Activated naive CD4-positive, alpha-beta T cell treated with anti-CD3 and anti-CD28 coated beads, Interleukin-2, amount 50 U/mL, for 72 hours (primary cell): ENCODE measurements around the gene KCNB1. TPM values are rescaled to one million over a fixed set of nuclear protein-coding genes. Genes with fewer than 3 reads are reported as not detected.
"Not testable (repeated sequence)": the region's sequence is repeated elsewhere in the genome, so short reads cannot be mapped to it uniquely, and the experiment has no call there.

Experiments
- ATAC-seq, 2 donors: fragments of 150-1000 bp; cut with Tn5 transposase; 2 replicates each; pipeline ENCODE4 v1.10.0; 2021; ENCODE audit warnings: mild to moderate bottlenecking in 2 of 2, moderate library complexity in 2 of 2
- DNase-seq, 2 donors: peaks; one replicate each; pipeline ENCODE4 v3.0.0; 2021 to 2022; ENCODE audit warnings: low spot score in 2 of 2
- H3K27ac Mint-ChIP-seq, 2 donors: one replicate each; pipeline ENCODE4 v1.8.0; 2022; ENCODE audit warnings: mild to moderate bottlenecking in 2 of 2, mixed read lengths in 2 of 2
- H3K36me3 Mint-ChIP-seq, 2 donors: one replicate each; pipeline ENCODE4 v1.8.0; 2022; ENCODE audit warnings: mixed read lengths in 2 of 2
- H3K9me3 Mint-ChIP-seq, 2 donors: one replicate each; pipeline ENCODE4 v1.8.0; 2022; ENCODE audit warnings: mixed read lengths in 2 of 2
- total RNA-seq, 2 donors: library from RNA; stranded (reverse); gene quantifications; one replicate each; pipeline ENCODE4 v1.2.3, GENCODE V29; 2022

KCNB1 gene
- total RNA-seq, 2 donors from 2014 or later, result not detected

DNA sequence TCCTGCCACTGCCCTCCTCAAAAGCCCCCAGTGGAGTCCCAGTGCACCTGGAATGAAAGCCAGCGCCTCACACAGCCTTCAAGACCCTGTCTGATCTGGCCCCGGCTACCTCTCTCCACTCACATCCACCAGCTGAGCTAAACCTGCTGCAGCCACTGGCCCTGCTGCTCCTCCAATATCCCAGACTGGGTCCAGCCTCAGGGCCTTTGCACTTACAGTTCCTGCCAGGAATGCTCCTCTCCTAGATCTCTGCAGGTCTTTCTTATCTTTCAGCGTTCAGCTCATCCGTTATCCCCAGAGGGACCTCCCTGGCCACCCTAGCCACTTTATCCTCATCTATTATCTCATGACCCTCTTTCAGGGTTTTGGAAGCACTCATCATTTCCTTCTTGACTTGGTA, 68.8 kb downstream of the KCNB1 start:
- DNase-seq (no peak), ATAC-seq (no peak)
- H3K36me3 Mint-ChIP-seq, result no peaks in the 10 kb centered on the region
- H3K27ac Mint-ChIP-seq, result no peak overlapping the region
- no peaks in the 10 kb centered on the region for H3K9me3 Mint-ChIP-seq

DNA sequence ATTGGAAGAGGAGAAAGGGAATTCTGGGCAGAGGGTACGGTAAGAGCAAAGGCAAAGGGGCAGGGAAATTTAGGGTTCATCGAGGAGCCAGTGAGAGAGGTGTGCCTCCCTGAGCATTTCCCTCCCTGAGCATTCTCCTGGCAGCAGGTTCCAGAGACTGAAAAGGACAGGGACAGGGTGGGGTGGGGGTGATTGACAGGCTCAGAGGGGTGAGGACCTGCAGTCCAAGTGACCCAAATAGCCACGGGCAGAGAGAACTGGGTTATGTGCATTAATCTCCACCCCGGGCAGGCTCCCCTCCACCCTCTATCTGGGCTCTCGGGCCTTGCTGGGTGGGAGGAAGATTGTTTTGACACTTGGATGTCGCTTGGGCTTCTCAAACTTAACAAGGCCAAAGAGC, 69.5 kb downstream of the KCNB1 start:
- DNase-seq (no peak), ATAC-seq (no peak)
- Mint-ChIP-seq H3K36me3 (no peaks in the 10 kb centered on the region), H3K9me3 (no peaks in the 10 kb centered on the region), H3K27ac (no peak overlapping the region)

DNA sequence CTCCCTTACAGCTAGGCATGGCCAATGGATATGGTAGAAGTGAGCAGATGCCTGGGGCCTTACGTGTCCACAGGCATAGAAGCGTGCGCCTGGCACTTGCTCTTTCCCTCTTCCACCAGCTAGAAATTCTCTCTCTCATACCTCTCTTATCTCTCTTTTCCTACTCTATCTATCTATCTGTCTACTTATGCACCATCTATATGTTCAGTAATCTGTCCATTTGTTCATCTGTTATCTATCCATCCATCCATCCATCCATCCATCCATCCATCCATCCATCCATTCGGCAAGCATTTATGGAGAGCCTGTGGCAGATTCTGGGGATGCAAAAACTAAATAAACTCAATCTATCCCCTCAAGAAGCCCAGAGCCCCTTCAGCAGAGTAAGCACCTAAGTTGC, 70.2 kb downstream of the KCNB1 start:
- H3K27ac Mint-ChIP-seq, result no peak overlapping the region
- ATAC-seq (no peak), DNase-seq (no peak)
- H3K9me3 Mint-ChIP-seq, result no peaks in the 10 kb centered on the region
- no peaks in the 10 kb centered on the region for H3K36me3 Mint-ChIP-seq

- Mint-ChIP-seq H3K27ac (no peak overlapping the region), H3K36me3 (no peaks in the 10 kb centered on the region), H3K9me3 (no peaks in the 10 kb centered on the region)
- ATAC-seq (no peak), DNase-seq (no peak)
These were observed 71.1 kb downstream of the KCNB1 start for GRCh38 chr20:49411221-49411925.

DNA sequence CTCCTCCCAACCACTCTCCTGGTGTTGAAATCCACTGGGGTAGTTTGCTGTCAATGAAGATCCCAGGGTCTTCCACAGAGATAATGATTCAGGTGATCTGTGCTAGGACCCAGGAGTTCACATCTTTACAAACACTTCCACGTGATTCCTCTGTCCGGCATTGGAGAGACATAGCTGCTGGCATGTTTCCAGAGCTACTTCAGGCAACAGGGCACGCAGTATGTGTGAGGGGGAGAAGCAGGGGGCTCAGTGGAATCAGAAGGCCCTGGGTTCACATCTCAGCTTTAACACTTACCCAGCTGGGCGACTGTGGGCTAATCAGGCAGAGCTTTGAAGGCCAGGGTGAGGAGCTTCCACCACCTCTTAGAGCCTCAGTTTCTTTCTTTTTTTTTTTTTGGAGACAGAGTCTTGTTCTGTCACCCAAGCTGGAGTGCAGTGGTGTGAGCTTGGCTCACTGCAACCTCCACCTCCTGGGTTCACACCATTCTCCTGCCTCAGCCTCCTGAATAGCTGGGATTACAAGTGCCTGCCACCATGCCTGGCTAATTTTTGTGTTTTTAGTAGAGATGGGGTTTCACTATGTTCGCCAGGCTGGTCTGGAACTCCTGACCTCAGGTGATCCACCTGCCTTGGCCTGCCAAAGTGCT, 72.4 kb downstream of the KCNB1 start:
- H3K9me3 Mint-ChIP-seq, DNase-seq, H3K27ac Mint-ChIP-seq, ATAC-seq, H3K36me3 Mint-ChIP-seq: not testable (repeated sequence)

DNA sequence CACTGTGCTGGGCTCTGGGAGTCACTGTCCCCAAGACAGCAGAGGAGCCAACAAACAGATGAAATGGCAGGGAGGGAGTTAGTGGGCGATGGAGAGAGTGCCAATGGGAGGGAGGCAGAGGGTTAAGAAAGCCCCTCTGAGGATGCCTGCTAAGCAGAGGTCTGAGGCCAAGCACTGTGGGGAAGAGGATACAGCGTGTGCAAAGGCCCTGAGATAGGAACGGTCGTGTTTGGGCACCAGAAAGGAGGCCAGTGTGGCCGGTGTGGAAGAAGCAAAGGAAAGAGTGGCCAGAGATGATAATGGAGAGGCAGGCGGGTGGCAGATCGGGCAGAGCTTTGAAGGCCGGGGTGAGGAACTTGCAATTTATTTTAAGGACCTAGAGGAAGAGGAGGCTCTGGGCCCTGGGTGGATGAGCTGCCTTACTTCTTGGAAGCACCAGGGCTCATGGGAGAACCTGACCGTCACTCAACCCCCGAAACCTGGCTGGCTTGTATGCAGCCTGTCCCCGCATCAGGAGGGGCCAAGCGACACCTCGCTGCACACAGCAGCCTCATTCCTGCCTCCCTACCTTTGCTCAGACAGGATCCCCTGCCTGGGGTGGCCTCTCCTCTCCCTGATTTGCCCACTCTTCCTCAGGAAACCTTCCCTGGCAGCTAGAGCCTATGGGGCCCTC, 73.0 kb downstream of the KCNB1 start:
- no peak for DNase-seq
- H3K27ac Mint-ChIP-seq, result no peak overlapping the region
- no peak for ATAC-seq
- H3K9me3 Mint-ChIP-seq, result no peaks in the 10 kb centered on the region
- H3K36me3 Mint-ChIP-seq, result no peaks in the 10 kb centered on the region

DNA sequence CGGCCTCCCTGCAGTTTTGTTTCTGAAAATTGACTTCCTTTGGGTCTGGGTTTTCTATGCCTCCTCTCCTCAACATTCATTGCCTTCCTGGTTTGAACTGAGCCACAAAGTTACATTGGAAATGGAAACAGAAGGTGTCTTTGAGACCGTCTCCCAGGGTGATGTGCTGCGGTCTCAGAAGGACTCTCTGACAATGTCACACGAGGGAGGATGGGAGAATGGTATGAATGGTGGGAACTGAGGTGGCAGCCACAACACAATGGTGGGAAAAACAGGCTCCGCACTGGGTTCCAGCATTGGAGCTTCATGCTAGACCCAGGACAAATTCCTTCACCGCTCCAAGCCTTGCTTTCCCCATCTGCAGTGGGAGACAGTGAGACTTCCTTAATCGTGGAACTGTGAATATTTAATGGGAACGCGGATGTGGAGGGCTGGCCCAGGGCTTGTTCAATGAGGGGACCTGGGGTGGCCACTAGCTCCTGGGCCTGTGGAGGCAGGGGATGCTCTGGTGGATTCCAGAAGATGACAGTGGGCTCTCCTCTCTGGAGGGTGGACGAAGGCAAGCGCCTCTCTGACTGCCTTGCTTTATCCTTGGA, 73.9 kb downstream of the KCNB1 start:
- no peaks in the 10 kb centered on the region for H3K9me3 Mint-ChIP-seq
- ATAC-seq (no peak), DNase-seq (no peak)
- H3K36me3 Mint-ChIP-seq, result no peaks in the 10 kb centered on the region
- no peak overlapping the region for H3K27ac Mint-ChIP-seq

GRCh38 chr20:49406666-49407065, 75.8 kb downstream of the KCNB1 start:
- no peak for ATAC-seq
- Mint-ChIP-seq H3K9me3 (no peaks in the 10 kb centered on the region), H3K36me3 (no peaks in the 10 kb centered on the region), H3K27ac (no peak overlapping the region)
- DNase-seq, result no peak

DNA sequence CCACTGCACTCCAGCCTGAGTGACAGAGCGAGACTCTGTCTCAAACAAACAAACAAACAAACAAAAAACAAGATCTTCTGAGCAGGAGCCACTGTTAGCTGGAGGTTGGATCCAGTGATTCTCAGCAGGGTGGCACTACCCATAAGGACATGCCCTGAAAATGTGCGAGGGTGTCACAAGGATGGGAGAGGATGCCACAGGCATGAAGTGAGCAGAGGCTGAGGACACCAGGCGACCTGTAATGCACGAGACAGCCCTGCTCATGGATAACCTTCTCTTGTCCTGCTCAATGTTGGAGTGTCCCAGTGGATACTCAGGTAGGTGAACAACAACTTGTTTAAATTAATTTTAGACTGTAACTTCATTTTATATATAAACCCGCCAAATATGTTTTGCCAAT, 76.8 kb downstream of the KCNB1 start:
- no peak for DNase-seq
- no peak for ATAC-seq
- Mint-ChIP-seq H3K27ac (no peak overlapping the region), H3K36me3 (no peaks in the 10 kb centered on the region), H3K9me3 (no peaks in the 10 kb centered on the region)

DNA sequence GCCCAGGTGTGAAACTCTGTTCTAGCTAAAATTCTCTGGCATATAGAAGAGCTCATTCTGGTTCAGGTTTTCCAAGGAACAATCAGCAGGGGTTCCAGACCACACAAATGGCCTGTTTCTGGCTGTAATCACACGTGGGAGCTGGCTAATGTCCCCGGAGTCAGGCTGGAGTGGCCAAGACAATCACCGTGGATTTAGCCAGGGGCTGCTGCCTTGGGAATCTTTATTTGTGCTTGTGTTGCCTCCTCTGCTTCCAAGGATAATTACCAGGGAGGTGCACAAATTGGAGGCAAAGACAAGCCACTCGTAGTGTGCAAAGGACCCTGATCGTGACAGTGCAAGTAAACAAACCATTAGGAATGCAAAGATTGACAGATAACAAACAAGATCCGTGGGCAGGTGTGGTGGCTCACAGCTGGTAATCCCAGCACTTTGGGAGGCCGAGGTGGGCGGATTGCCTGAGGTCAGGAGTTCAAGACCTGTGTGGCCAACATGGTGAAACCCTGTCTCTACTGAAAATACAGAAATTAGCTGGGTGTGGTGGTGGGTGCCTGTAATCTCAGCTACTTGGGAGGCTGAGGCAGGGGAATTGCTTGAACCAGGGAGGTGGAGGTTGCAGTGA, 77.3 kb downstream of the KCNB1 start:
- H3K9me3 Mint-ChIP-seq, result no peaks in the 10 kb centered on the region
- no peak for ATAC-seq
- H3K36me3 Mint-ChIP-seq, result no peaks in the 10 kb centered on the region
- no peak overlapping the region for H3K27ac Mint-ChIP-seq
- DNase-seq, result no peak

DNA sequence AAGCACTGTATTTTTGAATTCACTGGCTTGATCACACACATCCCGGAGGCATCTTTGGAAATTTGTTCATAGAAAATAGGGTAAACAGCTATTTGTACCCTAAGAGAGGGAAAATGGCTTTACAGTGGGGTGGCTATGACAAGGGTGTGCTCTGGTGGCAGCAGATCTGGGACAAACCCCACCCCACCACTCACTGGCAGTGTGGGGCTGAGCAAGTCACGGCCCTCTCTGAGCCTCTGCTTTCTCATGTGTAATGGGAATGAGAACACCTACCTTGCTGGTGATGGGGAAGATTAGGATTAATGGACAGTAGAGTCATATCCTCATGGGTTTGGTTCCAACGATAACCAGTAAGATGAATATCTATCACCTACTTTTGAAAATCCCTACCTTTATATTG, 78.0 kb downstream of the KCNB1 start:
- ATAC-seq (no peak), DNase-seq (no peak)
- Mint-ChIP-seq H3K36me3 (no peaks in the 10 kb centered on the region), H3K9me3 (no peaks in the 10 kb centered on the region), H3K27ac (no peak overlapping the region)

DNA sequence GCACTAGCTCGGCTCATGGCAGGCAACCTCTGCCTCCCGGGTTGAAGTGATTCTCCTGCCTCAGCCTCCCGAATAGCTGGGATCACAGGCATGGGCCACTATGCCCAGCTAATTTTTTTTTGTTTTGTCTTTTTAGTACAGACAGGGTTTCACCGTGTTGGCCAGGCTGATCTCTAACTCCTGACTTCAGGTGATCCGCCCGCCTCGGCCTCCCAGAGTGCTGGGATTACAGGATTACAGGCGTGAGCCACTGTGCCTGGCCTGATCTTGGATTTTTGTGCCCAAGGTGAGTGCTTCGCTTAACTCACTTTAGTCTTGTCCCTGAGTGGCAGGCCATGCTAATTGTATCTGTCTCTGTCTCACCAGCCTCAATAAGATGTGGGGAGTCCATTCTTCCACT, 78.6 kb downstream of the KCNB1 start:
- DNase-seq, result no peak
- no peak for ATAC-seq
- H3K27ac Mint-ChIP-seq, result no peak overlapping the region
- no peaks in the 10 kb centered on the region for H3K9me3 Mint-ChIP-seq
- no peaks in the 10 kb centered on the region for H3K36me3 Mint-ChIP-seq

- ATAC-seq (no peak), DNase-seq (no peak)
- no peaks in the 10 kb centered on the region for H3K9me3 Mint-ChIP-seq
- H3K27ac Mint-ChIP-seq, result no peak overlapping the region
- H3K36me3 Mint-ChIP-seq, result no peaks in the 10 kb centered on the region
These were observed 79.5 kb downstream of the KCNB1 start for GRCh38 chr20:49403012-49403411.

GRCh38 chr20:49400904-49401303, 81.6 kb downstream of the KCNB1 start:
- no peaks in the 10 kb centered on the region for H3K36me3 Mint-ChIP-seq
- DNase-seq, result no peak
- ATAC-seq, result no peak
- H3K27ac Mint-ChIP-seq, result no peak overlapping the region
- no peaks in the 10 kb centered on the region for H3K9me3 Mint-ChIP-seq

- DNase-seq (no peak), ATAC-seq (no peak)
- no peak overlapping the region for H3K27ac Mint-ChIP-seq
- no peaks in the 10 kb centered on the region for H3K9me3 Mint-ChIP-seq
- no peaks in the 10 kb centered on the region for H3K36me3 Mint-ChIP-seq
These were observed 82.1 kb downstream of the KCNB1 start for GRCh38 chr20:49400410-49400809.

DNA sequence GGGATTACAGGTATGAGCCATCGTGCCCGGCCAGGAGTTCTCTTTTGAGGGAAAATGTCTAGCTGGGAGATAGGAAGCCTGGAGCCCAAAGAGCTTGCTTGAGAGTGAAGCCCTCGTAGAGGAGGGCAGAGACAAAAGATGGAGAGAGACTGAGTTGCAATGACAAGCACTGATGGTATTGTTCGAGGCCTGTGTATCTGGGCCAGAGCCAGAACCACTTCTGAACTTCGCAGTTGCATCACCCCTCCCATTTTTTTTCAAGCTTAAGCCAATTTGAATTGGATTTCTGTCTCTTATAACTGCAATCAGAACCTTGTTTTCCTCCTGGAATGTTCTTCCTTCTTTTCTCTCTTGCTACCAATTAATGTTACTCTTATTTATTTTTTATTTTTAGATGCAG, 83.1 kb downstream of the KCNB1 start:
- DNase-seq (no peak), ATAC-seq (no peak)
- no peaks in the 10 kb centered on the region for H3K9me3 Mint-ChIP-seq
- H3K27ac Mint-ChIP-seq, result no peak overlapping the region
- H3K36me3 Mint-ChIP-seq, result no peaks in the 10 kb centered on the region
